GM15510 (cell line): ENCODE data around the gene LRRC75B.
A peak's percentile ranks its signal among the peaks of the same experiment; 100 is the strongest.

Source experiments
- POLR2A ChIP-seq: IDR thresholded peaks from 3 replicates; pipeline ENCODE4 v1.6.1; 2011; ENCODE audit warnings: borderline replicate concordance; ENCODE audit not compliant: insufficient read length; ENCODE audit errors: extremely low read depth

LRRC75B gene

DNA sequence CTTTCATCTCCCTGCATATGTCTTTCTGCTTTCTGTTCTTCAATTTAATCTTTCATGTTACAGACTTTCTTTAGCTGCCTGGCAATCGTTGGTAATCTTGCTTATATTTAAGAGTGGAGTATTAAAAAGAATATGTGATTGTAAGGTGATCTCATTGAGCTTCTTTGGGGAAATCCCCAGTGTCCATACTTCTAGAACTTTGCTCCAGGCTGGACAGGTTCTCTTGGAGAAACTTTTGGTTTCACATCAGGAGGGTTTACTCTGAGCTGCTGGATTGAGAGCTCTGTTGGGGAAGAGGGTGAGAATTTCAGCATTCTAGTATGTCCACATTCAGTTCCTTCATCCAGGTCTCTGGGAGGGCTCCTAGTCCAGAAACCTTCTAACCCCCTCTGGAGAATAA, 16.1 kb downstream of the LRRC75B start:
- TF ChIP-seq POLR2A, result no peak

DNA sequence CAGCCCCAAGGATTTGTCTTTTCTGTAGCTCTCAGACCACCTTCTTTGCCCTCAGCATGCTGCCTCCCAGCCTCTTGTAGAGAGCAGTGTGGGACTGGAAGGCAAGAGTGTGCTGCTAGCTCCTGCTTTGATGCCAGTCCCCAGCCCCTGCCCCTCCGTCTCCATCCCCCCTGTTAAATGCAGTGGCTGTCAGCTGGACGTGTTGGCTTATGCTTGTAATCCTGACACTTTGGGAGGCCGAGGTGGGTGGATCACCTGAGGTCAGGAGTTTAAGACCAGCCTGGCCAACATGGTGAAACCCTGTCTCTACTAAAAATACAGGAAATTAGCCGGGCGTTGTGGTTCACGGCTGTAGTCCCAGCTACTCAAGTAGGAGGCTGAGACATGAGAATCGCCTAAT, 21.6 kb downstream of the LRRC75B start:
- no peak for TF ChIP-seq POLR2A

DNA sequence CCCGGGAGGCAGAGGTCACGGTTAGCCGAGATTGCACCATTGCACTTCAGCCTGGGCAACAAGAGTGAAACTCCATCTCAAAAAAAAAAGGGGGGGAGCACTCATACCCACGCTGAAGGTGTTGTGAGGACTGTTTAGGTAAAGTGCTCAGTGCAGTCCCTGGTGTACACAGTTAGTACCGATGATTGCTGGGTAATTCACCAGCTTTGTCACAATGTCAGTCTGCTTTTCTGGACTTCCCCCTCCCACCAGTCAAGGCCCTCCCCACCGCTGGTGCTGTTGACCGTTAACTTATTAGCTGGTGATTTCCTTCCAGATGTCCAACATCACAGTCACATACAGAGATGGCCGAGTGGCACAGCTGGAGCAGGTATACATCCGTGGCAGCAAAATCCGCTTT, 25.2 kb downstream of the LRRC75B start:
- TF ChIP-seq POLR2A, result no peak

DNA sequence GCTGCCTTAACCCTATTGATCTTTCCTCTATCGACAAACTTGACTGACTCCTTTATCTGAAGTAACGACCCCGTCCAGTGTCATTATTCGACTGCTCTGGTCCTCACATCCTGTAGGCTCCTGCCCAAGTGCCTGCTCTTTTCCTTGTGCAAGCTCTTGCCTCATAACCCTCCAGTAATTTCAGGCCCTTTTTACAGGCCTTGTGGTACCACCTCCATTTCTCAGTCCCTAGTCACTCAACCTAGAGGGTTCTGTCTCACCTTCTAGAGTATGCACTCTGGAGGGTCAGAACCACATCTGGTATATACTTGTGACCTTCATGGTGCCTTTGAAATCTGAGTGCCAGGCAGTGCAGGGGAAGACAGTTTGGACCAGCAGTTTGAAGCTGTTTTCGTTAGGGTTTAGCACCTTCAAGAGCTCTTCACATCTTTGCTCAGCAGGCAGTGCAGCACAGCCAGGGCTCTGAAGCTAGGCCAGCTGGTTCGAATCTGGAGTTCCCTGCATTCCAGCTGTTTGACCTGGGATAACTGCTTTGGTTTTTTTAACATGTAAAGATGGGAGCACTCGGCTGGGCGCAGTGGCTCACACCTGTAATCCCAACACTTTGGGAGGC, 25.9 kb downstream of the LRRC75B start:
- no peak for TF ChIP-seq POLR2A

GRCh38 chr22:24565077-24565476, 27.8 kb downstream of the LRRC75B start:
- no peak for TF ChIP-seq POLR2A

GRCh38 chr22:24564376-24565058, 28.4 kb downstream of the LRRC75B start:
- TF ChIP-seq POLR2A, result no peak

DNA sequence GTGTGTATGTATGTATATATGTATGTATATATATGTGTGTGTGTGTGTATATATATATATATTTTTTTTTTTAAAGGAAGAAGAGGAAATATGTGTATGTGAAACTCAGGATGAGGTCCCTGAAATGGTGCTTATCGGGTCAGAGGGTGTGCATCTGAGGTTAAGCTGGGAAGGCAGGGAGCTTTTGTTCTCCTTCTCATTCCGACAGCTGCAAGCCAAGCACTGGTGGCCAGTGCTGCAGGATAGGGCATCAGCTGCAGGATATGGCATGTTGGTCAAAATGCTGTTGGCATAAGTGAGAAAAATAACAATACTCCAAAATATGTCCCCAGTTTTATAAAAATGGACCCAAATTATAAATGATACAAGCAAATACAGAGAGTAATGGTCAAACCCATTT, 29.6 kb downstream of the LRRC75B start:
- no peak for TF ChIP-seq POLR2A

GRCh38 chr22:24559471-24559870, 33.4 kb downstream of the LRRC75B start:
- TF ChIP-seq POLR2A, result no peak

GRCh38 chr22:24555165-24556039, 37.5 kb downstream of the LRRC75B start, which contains the start of gene SNRPD3:
Gene SNRPD3 (plus strand): TSS chr22:24555999. CDS start chr22:24557675, 1,676 bp downstream.
- TF ChIP-seq POLR2A, result peak; percentile 73

- TF ChIP-seq POLR2A, result peak; percentile 73
These were observed 38.3 kb downstream of the LRRC75B start, which contains the start of gene GUCD1 for GRCh38 chr22:24554313-24555164. Gene GUCD1 (minus strand): TSS chr22:24555138. CDS start chr22:24554991, 147 bp downstream.

GRCh38 chr22:24553597-24554312, 39.1 kb downstream of the LRRC75B start:
- TF ChIP-seq POLR2A, result no peak

DNA sequence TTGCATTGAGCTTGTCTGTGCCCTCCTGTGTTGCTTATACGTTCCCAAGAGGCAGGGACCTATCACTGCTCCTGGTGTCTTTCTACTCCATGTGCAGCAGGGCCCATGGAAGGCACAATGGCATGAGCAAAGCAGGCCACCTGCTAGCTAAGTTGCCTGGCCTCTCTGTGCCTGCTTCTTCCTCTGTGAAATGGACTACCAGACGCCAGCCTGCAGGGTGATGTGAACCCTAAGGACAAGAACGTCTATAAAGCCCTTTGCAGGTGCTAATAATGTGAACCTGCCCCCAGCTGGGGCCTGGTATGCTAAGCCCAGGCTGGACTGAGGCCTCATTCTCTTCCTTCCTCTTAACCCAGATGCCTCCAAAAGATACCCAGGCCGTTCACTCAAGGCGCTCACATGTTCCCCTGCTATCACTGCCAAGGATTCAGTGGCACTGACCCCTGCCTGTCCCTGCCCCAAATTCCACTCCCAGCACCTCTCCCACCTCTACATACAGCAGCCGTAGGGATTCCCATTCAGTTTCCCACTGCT, 41.9 kb downstream of the LRRC75B start:
- TF ChIP-seq POLR2A, result no peak

DNA sequence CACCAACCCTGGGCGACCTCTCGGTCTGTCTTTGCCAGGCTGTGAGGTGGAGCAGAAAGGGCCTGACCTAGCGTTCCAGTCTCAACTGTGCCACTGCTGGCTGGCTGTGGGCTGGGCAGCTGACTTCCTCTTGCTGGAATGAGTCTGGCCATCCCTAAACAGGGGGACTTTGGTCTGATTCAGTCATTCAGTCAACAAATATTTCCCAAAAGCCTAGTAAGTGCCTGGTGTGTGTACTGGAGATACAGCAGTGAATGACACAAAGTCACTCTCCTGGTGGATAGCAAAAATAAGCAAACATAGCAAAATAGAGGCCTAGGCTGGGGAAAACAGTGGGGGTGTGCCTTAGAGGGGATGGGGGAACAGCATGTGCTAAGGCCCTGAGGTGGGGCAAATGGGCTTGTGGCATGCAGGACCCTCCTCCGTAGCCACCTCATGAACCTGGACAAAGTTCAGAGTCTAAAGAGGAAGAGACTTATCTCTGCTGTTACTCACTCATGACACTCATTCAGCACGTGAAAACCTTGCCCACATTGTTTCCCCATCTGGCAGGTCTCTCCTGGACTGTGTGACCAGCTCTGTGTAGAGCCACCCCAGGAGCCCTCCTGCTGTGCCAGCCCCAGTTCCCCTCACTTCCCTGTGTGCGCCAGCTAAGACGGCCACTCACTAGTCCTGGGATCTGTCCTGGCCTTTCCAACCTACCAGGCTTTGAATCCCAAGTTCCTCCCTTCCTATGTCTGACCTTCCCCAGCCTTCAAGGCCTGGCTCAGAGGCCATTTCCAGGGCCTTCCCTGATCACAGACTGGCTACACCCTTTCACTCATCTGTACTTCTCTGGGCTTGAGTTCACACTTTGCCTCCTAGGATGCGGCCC, 42.6 kb downstream of the LRRC75B start:
- no peak for TF ChIP-seq POLR2A

DNA sequence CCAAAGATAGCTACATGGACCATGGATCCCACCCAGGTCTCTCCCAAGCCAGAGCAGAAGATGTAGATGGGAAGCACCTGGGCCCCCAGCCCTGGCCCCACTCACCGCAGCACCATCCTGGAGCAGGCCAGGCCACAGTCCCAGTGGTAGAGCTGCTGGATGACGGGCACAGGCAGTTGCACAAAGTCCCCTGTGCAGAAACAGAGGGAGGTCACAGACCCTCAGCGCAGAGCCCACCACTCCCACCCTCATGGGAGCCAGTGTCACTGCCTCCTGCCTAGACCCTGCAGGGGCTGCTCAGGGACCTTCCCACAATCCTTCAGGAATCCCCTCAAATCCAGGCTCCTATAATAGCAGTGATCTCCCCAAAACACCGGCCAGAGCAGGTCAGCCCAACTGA, 44.1 kb downstream of the LRRC75B start:
- TF ChIP-seq POLR2A, result no peak
